NCI-H2029 treated with DMSO at 0.1 percent for 48 hours (cell line): ENCODE results near the gene HECA.
"Not testable (repeated sequence)": the region's sequence is repeated elsewhere in the genome, so short reads cannot be mapped to it uniquely, and the experiment has no call there.

Source experiments
- DNase-seq: peaks from one replicate; lab custom pipeline; 2025; lab: John Stamatoyannopoulos, UW

HECA gene, protein sequence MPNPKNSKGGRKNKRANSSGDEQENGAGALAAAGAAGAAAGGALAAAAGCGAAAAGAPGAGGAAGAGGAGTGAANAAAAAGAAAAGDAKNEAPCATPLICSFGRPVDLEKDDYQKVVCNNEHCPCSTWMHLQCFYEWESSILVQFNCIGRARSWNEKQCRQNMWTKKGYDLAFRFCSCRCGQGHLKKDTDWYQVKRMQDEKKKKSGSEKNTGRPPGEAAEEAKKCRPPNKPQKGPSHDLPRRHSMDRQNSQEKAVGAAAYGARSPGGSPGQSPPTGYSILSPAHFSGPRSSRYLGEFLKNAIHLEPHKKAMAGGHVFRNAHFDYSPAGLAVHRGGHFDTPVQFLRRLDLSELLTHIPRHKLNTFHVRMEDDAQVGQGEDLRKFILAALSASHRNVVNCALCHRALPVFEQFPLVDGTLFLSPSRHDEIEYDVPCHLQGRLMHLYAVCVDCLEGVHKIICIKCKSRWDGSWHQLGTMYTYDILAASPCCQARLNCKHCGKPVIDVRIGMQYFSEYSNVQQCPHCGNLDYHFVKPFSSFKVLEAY

GRCh38 chr6:139134817-139135577, at the start of gene HECA:
Gene HECA, plus strand, starts transcription at chr6:139135080. Its CDS starts 317 bp downstream, at chr6:139135397.
- no peak for DNase-seq

DNA sequence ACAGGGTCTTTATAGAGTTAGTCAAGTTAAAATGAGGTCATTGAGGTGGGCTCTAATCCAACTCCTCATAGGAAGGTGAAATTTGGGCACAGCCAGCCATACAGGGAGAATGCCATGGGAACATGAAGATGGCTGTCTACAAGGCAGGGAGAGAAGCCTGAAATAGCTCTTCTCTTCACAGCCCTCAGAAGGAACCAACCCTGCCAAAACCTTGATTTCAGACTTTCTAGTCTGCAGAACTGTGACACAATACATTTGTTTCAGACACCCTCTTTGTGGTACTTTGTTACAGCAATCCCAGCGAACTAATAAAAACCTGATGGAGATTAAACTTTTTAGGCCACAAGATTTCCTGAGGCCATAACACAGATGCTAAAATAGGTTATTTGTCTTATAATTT, 43.1 kb upstream of the HECA start:
- DNase-seq, result no peak

GRCh38 chr6:139099984-139100383, 34.9 kb upstream of the HECA start:
- no peak for DNase-seq

GRCh38 chr6:139107051-139107450, 27.8 kb upstream of the HECA start:
- DNase-seq, result no peak

DNA sequence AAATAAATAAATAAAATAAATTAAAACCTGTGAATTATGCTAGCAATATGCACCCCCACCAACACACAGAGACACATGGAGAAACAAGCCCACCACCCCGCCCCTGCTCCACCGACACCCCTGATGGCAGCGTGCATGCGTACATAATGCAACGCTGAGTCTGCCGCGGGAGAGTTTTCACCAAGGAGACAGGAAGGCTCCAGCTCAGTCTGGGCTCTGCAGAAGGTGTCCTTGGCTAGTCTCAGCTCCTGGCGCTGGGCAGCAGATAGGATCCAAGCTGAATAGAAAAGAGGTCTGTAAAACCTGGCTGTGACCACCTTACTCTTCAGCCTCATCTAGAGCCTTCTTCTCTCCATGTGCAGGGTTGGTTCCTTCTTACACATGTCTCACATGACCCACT, 26.5 kb upstream of the HECA start:
- no peak for DNase-seq

- DNase-seq, result no peak
These were observed 25.3 kb upstream of the HECA start for GRCh38 chr6:139109558-139109957.

- no peak for DNase-seq
These were observed 22.7 kb upstream of the HECA start for GRCh38 chr6:139112146-139112545.

GRCh38 chr6:139112561-139112960, 22.3 kb upstream of the HECA start:
- DNase-seq, result no peak

DNA sequence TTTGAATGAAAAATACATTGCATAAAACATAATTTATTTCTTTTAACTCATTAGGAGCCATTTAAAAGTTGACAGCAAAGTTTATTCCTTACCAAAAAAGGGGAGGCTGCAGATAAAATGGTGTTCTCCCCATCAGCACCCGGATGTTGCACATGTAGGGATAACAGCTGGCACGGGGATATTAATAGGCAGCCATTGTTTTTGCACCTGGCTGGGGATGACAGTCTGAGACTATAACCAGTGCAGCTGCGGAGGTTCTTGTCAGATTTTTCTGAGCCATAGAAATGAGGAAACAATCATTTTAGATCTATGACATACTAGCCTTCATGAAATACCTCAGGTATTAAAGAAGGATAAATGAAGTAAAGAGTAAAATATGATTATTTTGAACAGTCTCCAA, 20.1 kb upstream of the HECA start:
- DNase-seq, result no peak

GRCh38 chr6:139115989-139116758, 18.7 kb upstream of the HECA start:
- no peak for DNase-seq

DNA sequence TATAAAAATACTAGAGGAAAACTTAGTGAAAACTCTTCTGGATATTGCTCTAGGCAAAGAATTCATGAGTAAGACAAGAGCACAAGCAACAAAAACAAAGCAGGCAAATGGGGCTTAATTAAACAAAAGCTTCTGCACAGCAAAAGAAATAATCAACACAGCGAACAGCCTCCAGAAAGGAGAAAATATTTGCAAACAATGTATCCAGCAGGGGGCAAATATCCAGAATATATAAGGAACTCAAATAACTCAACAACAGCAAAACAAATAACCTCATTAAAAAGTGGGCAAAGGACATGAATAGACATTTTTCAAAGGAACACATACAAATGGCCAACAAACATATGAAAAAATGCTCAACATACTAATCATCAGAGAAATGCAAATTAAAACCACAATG, 17.1 kb upstream of the HECA start:
- no peak for DNase-seq

- no peak for DNase-seq
These were observed 15.3 kb upstream of the HECA start for GRCh38 chr6:139119552-139119951.

DNA sequence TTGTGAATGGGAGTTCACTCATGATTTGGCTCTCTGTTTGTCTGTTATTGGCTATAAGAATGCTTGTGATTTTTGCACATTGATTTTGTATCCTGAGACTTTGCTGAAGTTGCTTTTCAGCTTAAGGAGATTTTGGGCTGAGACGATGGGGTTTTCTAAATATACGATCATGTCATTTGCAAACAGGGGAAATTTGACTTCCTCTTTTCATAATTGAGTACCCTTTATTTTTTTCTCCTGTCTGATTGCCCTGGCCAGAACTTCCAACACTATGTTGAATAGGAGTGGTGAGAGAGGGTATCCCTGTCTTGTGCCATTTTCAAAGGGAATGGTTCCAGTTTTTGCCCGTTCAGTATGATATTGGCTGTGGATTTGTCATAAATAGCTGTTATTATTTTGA, 12.1 kb upstream of the HECA start:
- DNase-seq, result not testable (repeated sequence)

DNA sequence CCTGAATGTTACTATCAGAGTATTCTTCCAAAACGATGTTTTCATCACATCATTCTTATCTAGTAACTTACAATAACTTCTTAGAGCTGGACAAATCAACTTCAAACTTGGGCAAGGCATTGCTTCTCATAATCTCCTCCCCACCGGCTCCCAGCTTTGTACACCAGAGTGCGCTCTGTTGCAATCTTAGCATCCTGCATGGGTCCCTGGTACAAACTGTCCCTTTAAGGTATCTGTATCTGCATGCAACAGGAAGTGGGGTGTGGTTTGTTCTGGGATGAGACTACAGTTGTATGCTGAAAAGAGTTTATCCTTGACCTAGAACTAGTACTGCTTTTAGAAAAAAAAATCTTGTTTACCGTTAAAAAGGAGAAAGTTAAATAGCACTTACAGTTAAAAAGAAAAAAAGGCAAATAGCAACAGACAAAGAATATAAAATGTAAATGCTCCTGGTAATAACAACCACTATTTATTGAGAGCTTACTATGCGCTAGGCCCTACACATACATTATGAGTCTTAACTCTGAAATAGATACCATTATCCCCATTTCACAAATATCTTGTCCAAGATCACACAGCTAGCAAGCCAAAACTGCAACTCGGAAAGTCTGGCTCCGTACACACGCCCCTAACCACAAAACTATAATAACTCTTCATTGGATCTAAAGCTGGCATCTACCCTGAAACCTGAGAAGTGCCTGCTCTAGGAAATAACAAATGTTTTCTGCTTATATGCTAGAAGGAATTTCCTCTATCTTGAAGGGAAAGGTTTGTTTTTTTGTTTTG, 9.8 kb upstream of the HECA start:
- no peak for DNase-seq

- no peak for DNase-seq
These were observed 8.6 kb upstream of the HECA start for GRCh38 chr6:139126255-139126654.

DNA sequence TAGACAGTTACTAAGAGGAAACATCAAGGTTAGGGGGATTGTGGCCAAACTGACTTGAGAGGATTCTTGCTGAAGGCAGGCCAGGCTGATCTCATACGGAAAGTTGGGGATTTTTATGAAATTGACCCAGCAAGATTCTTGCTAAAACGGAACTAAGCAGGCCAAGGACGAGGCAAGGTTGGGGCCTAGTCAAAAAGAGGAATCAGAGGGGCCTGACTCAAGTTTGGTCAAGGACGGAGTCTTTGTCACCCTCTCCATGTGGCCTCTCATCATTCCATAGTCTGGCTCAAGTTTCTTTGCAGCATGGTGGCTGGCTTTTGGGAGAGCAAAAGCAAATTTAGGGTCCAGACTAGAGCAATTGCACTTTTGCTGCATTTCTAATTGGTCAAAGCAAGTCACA, 7.9 kb upstream of the HECA start:
- no peak for DNase-seq

DNA sequence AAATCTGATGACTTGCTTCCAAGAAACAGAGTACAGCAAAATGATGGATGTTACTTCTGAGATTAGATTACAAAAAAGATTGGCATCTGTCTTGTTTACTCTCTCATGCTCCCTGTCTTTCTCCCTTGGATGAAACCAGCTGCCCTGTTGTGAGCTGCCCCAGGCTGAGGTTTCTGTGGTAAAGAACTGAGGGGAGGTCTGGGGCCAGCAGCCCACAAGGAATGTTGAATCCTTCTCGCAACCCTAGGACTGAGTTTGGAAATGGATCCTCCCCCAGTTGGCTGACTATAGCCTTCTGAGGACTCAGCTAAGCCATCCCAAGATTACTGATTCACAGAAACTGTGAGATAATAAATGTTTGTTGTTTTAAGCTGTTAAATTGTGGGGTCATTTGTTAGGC, 5.6 kb upstream of the HECA start:
- DNase-seq, result no peak

GRCh38 chr6:139131736-139132280, 3.1 kb upstream of the HECA start:
- no peak for DNase-seq

DNA sequence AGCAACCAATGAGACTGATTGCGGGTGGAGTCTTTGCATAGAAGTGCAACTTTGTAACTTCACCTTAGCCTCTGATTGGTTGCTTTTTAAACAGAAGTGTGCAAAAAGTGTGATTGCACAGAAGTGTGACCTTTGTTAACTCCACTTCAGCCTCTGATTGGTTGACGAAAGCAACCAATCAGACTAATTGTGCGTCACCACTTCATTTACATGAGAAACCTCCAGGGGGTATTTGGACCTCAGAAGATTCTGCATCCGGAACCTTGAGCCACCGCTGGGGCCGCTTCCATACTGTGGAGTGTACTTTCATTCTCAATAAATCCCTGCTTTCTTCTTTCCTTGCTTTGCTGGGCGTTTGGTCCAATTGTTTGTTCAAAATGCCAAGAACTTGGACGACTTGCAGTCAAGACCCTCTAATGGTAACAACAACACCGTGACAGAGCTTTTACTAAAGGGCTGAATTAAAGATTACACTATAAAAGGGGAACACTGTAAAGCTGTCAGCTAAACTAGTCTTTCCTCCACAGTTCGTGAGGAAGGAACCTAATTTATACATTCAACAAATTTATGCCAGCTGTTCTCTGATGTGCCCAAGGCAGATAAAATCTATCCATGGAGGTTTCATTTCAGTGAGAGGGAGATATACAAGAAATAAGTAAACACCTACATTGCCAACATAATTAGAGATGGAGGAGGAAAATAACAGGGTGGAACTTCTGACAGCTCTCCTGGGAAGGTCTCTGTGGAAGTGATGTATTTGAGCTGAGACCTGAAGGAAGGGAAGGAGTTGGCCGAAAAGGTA, 1.4 kb upstream of the HECA start:
- no peak for DNase-seq

DNA sequence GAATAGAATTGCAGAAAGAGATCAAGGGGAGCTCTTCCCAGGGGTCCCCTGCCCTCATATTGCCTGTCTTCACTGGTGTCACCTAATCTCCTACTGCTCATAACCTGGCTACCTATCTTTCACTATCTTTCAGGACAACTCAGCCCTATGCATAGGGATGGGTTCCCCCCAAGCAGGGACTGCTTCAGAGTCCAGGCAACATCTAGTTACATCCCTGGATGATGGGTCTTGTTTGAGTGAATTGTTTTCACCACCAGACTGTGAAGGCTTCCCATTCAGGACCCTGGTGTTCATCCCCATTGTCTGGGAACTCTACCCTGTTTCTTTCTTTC, 850 bp upstream of the HECA start:
- DNase-seq, result no peak
